OCI-LY7 (cell line): Measurements from ENCODE around the gene SLC12A8.

ENCODE experiments used
- CTCF ChIP-seq: fragments of 200-600 bp; sonication (generic); conservative IDR thresholded peaks from 2 replicates; pipeline ENCODE4 v1.5.1; 2014; ENCODE audit warnings: mild to moderate bottlenecking, antibody characterized with exemption, low read length, moderate library complexity, mixed read lengths
- EZH2phosphoT487 ChIP-seq: fragments of 200-600 bp; sonication (generic); IDR thresholded peaks from 2 replicates; pipeline ENCODE4 v1.6.1; 2018; ENCODE audit warnings: low read depth, borderline replicate concordance, mild to moderate bottlenecking, mixed run types, antibody characterized with exemption, low read length, moderate library complexity, mixed read lengths

GRCh38 chr3:125120379-125121122 is 92.0 kb downstream of the SLC12A8 start:
- TF ChIP-seq CTCF, result no peak
- TF ChIP-seq EZH2phosphoT487, result no peak
